ENCODE results near the gene CPLX1.

CPLX1 gene

DNA sequence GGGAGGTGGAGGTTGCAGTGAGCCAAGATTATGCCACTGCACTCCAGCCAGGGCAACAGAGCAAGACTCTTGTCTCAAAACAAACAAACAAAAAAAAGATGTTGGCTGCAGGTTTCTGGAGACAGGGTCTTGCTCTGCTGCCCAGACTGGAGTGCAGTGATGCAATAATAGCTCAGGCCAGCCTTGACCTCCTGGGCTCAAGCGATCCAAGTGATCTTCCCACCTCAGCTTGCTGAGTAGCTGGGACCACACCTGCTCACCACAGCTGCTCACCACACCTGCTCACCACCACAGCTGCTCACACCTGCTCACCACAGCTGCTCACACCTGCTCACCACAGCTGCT lies 29.9 kb upstream of the CPLX1 start:
- no peak for DNase-seq (ENCODE audit: low read depth)

DNA sequence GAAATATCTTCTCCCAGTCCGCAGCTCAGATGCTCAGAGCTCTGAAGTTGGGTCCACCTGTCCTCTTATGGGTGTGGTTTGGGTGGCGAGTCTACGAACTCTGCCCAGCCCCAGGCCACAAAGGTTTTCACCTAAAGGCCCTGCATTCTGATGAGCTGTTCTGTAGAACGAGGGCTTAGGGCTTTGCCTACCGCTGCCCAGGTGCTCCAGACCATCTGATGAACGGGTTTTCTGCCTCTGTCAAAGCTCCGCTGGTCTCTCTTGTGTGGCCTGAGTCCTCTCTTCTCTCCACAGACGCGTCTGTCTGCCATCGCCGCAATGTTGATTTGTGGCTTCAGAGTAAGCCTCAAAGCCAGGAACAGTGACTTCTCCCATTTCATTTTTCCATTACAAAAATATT lies 28.4 kb upstream of the CPLX1 start:
- no peak for DNase-seq (ENCODE audit: low read depth)

DNA sequence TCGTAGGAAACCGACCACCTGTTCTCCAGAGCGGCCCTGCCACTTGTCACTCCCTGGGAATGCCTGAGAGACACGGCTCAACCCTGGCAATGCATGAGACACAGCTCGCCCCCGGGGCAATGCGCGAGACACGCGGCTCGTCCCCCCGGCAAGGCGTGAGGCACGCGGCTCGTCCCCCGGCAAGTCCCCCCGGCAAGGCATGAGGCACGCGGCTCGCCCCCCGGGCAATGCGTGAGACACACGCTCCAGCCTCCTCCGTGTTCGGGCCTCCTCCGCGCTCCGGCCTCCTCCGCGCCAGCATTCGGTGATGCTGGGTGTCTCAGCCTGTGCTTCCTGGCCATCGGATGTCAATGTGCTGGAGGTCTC lies 27.5 kb upstream of the CPLX1 start:
- DNase-seq (ENCODE audit: low read depth) = no peak

GRCh38 chr4:851701-852430 lies 25.9 kb upstream of the CPLX1 start:
- DNase-seq (ENCODE audit: low read depth) = no peak

GRCh38 chr4:850323-850945 lies 24.5 kb upstream of the CPLX1 start:
- no peak for DNase-seq (ENCODE audit: low read depth)

DNA sequence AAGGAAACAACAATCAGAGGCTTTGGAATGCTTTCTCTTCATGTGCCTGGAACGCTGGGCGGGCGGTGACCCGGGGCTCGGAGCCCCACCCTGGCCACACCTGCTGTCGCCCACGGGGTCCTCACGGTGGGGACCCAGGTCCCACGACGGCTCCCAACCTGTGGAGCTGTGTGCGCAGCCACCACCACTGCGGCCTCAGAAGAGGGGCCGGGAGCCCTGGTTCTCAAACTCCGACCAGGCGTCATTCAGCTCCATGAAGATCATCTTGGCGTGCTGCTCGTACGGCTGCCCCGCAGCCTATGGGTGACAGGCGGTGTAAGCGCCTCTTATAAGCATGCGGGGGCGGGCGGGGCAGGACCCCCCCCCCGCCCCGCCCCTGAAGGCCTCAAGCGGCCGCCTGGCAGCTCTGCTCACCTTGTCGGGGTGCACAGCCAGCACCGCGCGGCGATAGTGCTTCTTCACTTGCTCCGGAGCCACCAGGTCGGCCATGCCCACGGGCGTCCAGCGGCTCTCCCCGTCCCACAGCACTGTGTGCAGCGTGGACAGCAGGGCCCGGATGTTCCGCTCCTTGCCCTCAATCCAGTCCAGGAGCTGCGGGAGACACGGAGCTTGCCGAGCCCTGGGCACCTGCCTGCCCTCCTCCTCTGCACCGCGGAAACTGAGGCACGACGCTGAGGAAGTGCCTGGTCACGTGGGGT lies 23.7 kb upstream of the CPLX1 start:
- no peak for DNase-seq (ENCODE audit: low read depth)

DNA sequence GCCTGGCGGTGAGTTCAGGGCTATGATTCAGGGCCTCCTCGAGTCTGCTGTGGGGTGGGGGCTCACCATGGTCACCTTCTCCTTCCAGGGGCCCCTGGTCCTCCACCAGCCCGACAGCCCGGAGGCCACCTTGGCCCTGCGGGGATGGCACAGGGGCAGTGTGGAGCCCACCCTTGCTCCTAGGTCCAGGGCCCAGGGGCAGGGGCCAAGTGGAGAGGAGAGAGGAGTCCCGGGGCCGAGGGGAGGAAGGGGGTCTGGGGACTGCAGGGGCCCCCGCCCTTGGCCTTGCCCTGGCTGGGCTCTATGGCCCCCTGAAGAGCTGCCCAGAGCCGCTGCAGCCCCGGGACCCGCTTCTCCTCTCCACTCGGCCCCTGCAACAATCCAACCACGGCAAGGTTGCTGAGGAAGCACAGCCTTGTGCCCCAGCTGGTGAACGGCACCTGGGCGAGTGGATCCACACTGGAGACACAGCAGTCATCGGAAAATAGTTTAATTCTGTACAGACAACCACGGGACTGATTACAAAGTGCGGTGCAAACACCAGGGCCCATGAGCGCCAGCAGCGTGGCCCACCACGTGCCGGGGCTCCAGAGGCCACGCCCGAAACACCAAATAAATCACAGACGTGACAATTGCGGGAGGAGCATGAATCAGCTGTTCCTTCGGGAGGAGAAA lies 23.0 kb upstream of the CPLX1 start:
- DNase-seq (ENCODE audit: low read depth) = no peak

GRCh38 chr4:848307-848691 lies 22.4 kb upstream of the CPLX1 start:
- no peak for DNase-seq (ENCODE audit: low read depth)

DNA sequence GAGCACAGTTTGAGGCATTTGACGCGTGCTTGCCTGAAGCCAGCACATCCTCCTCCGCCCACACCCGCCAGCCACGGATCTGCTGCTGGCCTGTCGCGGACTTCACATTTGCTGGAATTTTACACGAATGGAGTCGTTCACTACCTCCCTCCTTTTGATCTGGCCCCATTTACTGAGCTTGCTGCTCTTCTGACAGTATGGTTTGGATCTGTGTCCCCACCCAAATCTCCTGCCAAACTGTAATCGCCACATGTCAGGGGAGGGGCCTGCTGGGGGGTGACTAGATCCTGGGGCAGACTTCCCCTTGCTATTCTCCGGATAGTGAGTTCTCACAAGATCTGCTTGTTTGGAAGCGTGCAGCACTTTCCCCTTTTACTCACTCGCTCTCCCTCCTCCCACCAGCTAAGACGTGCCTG lies 19.9 kb upstream of the CPLX1 start:
- peak; percentile 9 for DNase-seq (ENCODE audit: low read depth)

- DNase-seq (ENCODE audit: low read depth) = peak; percentile 22
Observed at GRCh38 chr4:845233-845835, 19.4 kb upstream of the CPLX1 start.

DNA sequence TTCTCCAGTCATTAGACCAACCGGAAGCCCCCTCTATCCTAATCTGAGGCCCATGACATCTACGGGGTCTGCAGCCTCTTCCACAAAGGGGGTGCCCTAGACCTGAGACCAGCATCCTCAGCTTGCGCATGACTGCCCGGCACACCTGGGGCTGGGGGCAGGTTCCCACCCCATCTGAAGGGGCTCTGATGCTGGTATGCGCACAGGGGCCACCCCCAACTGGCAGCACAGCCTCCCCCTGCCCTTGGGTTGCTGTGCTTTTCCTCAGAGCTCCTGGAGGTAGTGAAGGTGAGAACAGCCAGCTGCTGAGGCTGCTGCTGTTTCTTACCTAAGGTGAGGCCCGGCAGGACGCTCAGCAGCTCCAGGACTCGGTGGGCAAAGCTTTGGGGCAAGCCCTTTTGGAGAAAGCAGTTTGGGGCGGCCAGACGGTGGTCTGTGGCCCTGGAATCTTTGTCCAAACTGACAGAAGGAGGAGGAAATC lies 18.9 kb upstream of the CPLX1 start:
- DNase-seq (ENCODE audit: low read depth) = no peak

GRCh38 chr4:839675-840443 lies 13.9 kb upstream of the CPLX1 start:
- DNase-seq (ENCODE audit: low read depth) = no peak

- no peak for DNase-seq (ENCODE audit: low read depth)
Observed at GRCh38 chr4:837772-838171, 11.8 kb upstream of the CPLX1 start.

GRCh38 chr4:836750-837301 lies 10.9 kb upstream of the CPLX1 start:
- no peak for DNase-seq (ENCODE audit: low read depth)

- DNase-seq (ENCODE audit: low read depth) = no peak
Observed at GRCh38 chr4:836003-836511, 10.1 kb upstream of the CPLX1 start.

GRCh38 chr4:835148-836002 lies 9.4 kb upstream of the CPLX1 start:
- no peak for DNase-seq (ENCODE audit: low read depth)

DNA sequence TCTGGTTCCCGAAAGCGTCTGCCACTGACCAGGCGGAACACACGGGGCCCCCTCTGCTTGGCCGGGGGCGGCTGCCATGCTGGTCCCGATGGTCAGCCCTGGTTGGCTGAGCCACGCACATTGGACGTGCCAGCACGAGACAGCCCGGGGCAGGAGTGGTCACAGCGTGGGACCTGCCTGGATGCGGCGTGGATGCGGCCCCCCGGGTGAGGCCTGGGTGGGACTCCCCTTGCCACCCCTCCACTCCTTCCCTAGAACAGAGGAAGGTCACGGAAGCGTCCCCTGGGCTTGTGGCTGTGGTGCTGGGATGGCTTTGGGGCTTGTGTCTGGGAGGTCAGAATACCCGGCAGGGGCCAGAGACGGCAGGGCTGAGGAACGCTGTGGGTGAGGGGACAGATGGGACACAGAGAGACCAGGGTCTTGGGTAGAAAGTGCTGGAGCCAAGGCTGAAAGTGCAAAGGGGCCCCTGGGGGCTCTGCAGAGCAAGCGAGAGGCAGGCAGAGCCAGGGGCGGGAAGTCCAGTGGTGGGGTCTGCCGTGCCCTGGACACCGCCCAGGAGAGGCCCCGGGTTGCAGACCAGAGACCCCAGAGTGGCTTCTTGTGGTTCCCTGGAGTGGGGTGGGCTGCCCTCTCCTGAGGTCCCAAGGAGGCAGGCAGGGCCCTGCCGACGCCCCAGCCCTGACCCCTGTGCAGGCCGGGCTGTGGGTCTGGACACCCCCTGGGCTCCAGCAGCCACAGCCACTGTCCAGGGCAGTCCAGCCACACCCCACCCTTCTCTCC lies 8.6 kb upstream of the CPLX1 start:
- DNase-seq (ENCODE audit: low read depth) = no peak

DNA sequence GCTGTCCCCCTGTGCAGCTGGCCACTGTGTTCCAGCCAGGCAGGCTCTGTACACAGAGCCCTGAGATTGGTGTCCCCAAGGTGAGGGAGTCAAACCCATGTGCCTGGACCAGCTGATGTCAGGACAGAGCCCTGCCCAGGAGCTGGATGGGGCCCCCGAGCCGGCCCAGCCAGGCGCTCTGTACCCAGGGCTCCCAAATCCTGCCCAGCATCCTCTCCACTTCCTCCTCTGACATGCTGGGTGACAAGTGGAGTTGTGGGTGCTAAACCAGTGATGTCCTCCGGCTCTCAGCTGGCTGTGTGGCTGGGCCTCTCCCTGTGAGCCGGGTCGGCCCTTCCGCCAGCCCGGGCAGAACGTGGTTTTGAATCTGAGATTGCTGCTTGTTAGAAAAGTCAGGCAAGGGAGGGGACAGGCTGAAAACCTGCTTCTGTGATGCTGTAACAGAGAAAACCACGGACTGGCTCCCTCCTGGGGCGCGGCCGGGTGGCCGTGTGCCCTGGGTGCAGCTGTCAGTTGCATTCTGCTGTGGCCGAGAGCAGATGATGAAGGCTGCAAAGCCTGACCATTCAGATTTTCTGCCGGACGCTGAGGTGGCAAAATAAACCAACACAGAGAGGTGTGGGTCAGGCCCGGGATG lies 7.9 kb upstream of the CPLX1 start:
- no peak for DNase-seq (ENCODE audit: low read depth)

- DNase-seq (ENCODE audit: low read depth) = no peak
Observed at GRCh38 chr4:833156-833555, 7.2 kb upstream of the CPLX1 start.

Data from GM04503 (cell line).